NB4 (cell line): ENCODE measurements around the gene C21orf58.

ENCODE experiments used
- POLR2A ChIP-seq: IDR thresholded peaks from 2 replicates; pipeline ENCODE4 v1.6.1; 2011; ENCODE audit warnings: mild to moderate bottlenecking; ENCODE audit not compliant: insufficient read length; ENCODE audit errors: extremely low read depth
- TF ChIP-seq, protein P1 (sequence below): IDR thresholded peaks from 2 replicates; pipeline ENCODE4 v1.6.1; 2011; ENCODE audit warnings: low read depth, low read length
- TF ChIP-seq, protein P2 (sequence below): IDR thresholded peaks from one replicate; pipeline ENCODE4 v1.5.1; 2012; ENCODE audit warnings: low read depth, low read length

DNA sequence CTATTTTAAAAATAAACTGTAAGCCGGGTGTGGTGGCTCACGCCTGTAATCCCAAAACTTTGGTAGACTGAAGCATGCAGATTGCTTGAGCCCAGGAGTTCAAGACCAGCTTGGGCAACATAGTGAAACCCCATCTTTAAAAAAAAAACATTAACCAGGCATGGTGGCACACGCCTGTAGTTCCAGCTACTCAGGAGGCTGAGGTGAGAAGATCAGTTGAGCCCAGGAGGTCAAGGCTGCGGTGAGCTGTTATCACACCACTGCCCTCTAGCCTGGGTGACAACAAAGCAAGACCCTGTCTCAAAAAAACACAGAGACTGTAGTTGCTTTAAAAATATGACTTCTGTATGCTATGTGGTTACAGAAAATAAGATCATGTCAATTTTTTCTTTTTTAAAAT, 70.8 kb downstream of the C21orf58 start:
- TF ChIP-seq POLR2A = no peak
- TF ChIP-seq, protein P1, sequence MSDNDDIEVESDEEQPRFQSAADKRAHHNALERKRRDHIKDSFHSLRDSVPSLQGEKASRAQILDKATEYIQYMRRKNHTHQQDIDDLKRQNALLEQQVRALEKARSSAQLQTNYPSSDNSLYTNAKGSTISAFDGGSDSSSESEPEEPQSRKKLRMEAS = no peak
- TF ChIP-seq, protein P2, sequence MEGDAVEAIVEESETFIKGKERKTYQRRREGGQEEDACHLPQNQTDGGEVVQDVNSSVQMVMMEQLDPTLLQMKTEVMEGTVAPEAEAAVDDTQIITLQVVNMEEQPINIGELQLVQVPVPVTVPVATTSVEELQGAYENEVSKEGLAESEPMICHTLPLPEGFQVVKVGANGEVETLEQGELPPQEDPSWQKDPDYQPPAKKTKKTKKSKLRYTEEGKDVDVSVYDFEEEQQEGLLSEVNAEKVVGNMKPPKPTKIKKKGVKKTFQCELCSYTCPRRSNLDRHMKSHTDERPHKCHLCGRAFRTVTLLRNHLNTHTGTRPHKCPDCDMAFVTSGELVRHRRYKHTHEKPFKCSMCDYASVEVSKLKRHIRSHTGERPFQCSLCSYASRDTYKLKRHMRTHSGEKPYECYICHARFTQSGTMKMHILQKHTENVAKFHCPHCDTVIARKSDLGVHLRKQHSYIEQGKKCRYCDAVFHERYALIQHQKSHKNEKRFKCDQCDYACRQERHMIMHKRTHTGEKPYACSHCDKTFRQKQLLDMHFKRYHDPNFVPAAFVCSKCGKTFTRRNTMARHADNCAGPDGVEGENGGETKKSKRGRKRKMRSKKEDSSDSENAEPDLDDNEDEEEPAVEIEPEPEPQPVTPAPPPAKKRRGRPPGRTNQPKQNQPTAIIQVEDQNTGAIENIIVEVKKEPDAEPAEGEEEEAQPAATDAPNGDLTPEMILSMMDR = no peak
